ENCODE measurements around the gene CABCOCO1.

CABCOCO1 gene

DNA sequence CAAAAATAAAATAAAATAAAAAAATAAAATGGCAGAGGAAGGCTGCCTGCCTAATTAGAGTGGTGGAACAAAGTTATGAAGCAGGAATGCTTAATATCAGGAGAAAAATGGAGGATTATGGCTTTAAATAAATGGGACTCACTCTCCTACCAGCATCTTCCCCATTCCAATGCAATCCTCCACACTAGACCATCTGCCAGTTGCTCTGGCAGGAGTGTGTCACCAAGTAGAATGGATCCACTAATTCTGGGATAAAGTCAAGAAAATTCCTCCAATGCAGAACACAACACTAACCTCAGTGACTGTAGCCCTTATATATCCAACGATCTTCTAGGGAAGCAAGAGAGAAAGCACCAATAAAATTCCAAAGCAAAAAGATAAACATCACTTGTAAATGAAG lies 126.3 kb downstream of the CABCOCO1 start:
- TF ChIP-seq, protein P1, sequence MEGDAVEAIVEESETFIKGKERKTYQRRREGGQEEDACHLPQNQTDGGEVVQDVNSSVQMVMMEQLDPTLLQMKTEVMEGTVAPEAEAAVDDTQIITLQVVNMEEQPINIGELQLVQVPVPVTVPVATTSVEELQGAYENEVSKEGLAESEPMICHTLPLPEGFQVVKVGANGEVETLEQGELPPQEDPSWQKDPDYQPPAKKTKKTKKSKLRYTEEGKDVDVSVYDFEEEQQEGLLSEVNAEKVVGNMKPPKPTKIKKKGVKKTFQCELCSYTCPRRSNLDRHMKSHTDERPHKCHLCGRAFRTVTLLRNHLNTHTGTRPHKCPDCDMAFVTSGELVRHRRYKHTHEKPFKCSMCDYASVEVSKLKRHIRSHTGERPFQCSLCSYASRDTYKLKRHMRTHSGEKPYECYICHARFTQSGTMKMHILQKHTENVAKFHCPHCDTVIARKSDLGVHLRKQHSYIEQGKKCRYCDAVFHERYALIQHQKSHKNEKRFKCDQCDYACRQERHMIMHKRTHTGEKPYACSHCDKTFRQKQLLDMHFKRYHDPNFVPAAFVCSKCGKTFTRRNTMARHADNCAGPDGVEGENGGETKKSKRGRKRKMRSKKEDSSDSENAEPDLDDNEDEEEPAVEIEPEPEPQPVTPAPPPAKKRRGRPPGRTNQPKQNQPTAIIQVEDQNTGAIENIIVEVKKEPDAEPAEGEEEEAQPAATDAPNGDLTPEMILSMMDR (IDR thresholded peaks at IDR 0.05; ENCODE audit: insufficient read depth, low read length, poor library complexity, severe bottlenecking), result no peak
- DNase-seq (ENCODE audit: extremely low read depth, insufficient read length), result no peak

DNA sequence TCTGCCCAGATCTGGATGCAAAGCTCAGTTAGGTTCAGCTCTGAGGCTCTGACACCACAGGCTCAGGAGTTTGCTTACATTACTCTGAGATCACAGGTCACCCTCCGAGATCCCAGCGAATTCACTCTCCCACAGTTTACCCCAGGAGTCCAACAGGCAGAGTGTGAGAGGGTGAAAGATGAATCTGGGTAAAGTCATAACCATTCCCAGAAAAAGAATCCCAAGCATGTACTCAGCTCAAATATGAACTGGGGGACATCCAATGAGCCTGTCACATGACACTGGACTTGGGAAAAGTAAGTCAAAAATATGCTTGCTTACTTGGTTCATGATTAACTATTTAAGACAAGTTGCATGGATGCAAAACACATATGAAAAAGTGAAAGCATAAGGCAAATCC lies 128.5 kb downstream of the CABCOCO1 start:
- H3K27me3 ChIP-seq (replicated peaks; ENCODE audit: control insufficient read depth, insufficient read depth, low read length), result no peaks in the 10 kb centered on the region
- TF ChIP-seq, protein P1 (IDR thresholded peaks at IDR 0.05; ENCODE audit: insufficient read depth, low read length, poor library complexity, severe bottlenecking), result no peak
- no peak for DNase-seq (ENCODE audit: extremely low read depth, insufficient read length)
- no peaks in the 10 kb centered on the region for H3K36me3 ChIP-seq (ENCODE audit: control insufficient read depth, insufficient read depth, low read length)
- no peak overlapping the region for H3K4me3 ChIP-seq (replicated peaks; ENCODE audit: low read depth, low read length)

More for the DNA sequence above, 126.3 kb downstream of the CABCOCO1 start:
- H3K36me3 ChIP-seq (ENCODE audit: control insufficient read depth, insufficient read depth, low read length), result no peaks in the 10 kb centered on the region
- no peaks in the 10 kb centered on the region for H3K27me3 ChIP-seq (replicated peaks; ENCODE audit: control insufficient read depth, insufficient read depth, low read length)
- H3K4me3 ChIP-seq (replicated peaks; ENCODE audit: low read depth, low read length), result no peak overlapping the region

DNA sequence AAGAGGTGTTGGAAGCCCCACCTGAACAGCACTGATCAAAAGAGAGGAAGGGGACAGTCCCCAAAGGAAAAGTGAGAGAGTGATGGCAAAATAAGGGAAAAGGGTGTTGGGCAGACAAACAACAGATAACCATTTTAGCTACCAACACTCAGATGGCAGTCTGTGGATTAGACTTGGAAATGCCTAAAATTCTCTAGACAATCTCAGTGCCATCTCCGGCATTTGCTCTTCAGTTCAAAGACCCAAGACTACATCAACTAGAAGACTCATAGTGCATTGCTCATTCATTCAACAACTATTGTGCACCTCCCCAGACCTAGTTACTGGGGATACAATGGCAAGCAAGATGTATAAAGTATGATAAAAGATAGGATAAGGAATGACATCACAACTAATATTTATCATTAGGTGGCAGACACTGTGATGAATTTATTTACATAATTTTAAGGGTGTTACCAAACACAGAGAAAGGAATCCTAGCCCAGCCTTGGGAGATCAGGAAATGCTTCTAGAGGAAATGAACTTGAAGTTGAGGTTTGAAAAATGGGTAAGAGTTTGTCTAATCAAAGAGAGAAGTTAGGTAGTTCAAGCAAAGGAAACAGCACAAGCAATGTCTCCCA lies 129.5 kb downstream of the CABCOCO1 start:
- H3K27me3 ChIP-seq (replicated peaks; ENCODE audit: control insufficient read depth, insufficient read depth, low read length), result no peaks in the 10 kb centered on the region
- H3K4me3 ChIP-seq (replicated peaks; ENCODE audit: low read depth, low read length), result no peak overlapping the region
- H3K36me3 ChIP-seq (ENCODE audit: control insufficient read depth, insufficient read depth, low read length), result no peaks in the 10 kb centered on the region
- DNase-seq (ENCODE audit: extremely low read depth, insufficient read length), result no peak
- TF ChIP-seq, protein P1 (IDR thresholded peaks at IDR 0.05; ENCODE audit: insufficient read depth, low read length, poor library complexity, severe bottlenecking), result no peak

DNA sequence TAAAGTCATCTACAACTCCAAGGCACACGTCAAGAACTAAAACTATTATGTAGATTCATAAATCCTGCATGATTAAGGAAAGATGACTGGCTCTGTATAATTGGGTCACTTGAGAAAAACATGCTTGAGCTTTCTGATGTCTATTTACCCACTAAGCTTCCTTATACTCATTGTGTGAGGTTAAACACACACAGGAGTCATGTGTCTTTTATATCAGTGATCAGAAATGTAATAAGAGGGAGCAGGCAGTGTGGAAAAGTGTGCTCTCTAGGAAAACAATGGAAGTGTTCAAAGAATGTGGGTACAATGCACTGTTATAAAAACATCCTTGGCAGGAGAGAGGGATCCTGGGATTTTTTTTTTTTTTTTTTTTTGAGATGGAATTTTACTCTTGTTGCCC lies 130.2 kb downstream of the CABCOCO1 start:
- no peaks in the 10 kb centered on the region for H3K36me3 ChIP-seq (ENCODE audit: control insufficient read depth, insufficient read depth, low read length)
- H3K27me3 ChIP-seq (replicated peaks; ENCODE audit: control insufficient read depth, insufficient read depth, low read length), result no peaks in the 10 kb centered on the region
- TF ChIP-seq, protein P1 (IDR thresholded peaks at IDR 0.05; ENCODE audit: insufficient read depth, low read length, poor library complexity, severe bottlenecking), result no peak
- H3K4me3 ChIP-seq (replicated peaks; ENCODE audit: low read depth, low read length), result no peak overlapping the region
- DNase-seq (ENCODE audit: extremely low read depth, insufficient read length), result no peak

DNA sequence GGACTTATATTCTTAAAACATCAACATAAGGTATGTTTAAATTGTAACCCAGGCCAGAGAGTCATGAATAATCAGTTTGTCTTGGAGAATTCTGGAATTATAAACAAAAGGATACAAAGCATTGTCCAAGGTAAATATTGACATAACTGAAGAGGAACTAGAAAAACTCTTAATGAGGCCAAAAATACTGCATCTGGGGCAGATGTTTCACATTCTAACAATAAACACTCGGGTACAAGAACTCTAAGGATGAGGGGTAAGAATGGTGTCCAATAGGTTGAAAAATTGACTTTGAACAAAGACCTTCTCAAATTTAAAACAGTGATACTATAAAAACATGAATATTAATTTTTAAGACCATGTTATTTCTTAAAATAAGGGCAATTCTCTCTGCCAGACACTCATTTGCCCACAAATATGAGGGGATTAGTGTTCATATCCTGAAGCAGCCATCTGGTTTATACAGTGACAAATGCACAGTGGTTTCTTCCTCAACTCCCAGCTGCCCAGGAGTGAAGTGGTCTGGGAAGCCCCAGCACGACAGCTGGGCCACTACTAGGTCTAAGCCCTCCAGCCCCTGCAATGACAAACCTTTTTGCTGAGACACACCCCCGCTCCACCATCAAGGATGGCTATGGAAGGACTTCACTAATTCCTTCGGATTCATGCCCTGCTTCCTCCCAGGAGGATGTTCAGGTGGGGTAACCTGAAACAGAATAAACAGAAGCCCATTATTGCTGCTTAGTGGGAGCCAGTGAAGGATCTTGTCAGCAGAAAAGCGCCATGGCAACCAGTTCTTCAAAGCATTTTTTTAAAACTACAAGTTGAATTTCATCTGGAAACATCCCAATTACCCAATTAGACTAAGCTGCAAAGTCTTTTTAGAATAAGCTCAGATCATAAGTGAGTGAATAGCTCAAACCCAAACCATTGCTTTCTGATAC lies 131.3 kb downstream of the CABCOCO1 start:
- Histone ChIP-seq H3K36me3 (ENCODE audit: control insufficient read depth, insufficient read depth, low read length) (no peaks in the 10 kb centered on the region), H3K27me3 (replicated peaks; ENCODE audit: control insufficient read depth, insufficient read depth, low read length) (no peaks in the 10 kb centered on the region), H3K4me3 (replicated peaks; ENCODE audit: low read depth, low read length) (no peak overlapping the region)
- DNase-seq (ENCODE audit: extremely low read depth, insufficient read length), result no peak
- TF ChIP-seq, protein P1 (IDR thresholded peaks at IDR 0.05; ENCODE audit: insufficient read depth, low read length, poor library complexity, severe bottlenecking), result no peak

Measured in GM06990 (cell line).